GM23338 (cell line): ENCODE results near the gene ARMC9. TPM values are rescaled to one million over a fixed set of nuclear protein-coding genes. Genes with fewer than 3 reads are reported as not detected.

Experiments
- ATAC-seq: fragments of 200-7000 bp; cut with Tn5 transposase; 3 replicates; pipeline ENCODE4 v1.9.1; 2020
- DNase-seq: peaks from one replicate; pipeline ENCODE4 v3.0.0-alpha.2; 2015; ENCODE audit warnings: low spot score
- H2AFZ ChIP-seq: fragments of 200-600 bp; sonication (generic); 2 replicates; pipeline ENCODE4 v1.8.0; 2016; ENCODE audit warnings: antibody characterized with exemption, mild to moderate bottlenecking, moderate library complexity
- H3F3A ChIP-seq: fragments of 200-600 bp; sonication (generic); replicated peaks from 2 replicates; pipeline ENCODE4 v1.8.0; 2017; ENCODE audit warnings: antibody characterized with exemption, mixed run types, low read depth
- H3K27ac ChIP-seq: fragments of 200-600 bp; sonication (generic); 2 replicates; pipeline ENCODE4 v1.6.1; 2016; ENCODE audit warnings: low read depth
- H3K27me3 ChIP-seq: fragments of 200-600 bp; sonication (generic); 2 replicates; pipeline ENCODE4 v1.8.0; 2016; ENCODE audit warnings: mild to moderate bottlenecking, mixed run types, moderate library complexity; ENCODE audit not compliant: insufficient read depth
- H3K36me3 ChIP-seq: fragments of 200-600 bp; sonication (generic); 2 replicates; pipeline ENCODE4 v1.8.0; 2016; ENCODE audit warnings: mild to moderate bottlenecking; ENCODE audit not compliant: insufficient read depth
- H3K4me1 ChIP-seq: fragments of 200-600 bp; sonication (generic); 2 replicates; pipeline ENCODE4 v1.8.0; 2016; ENCODE audit warnings: mild to moderate bottlenecking, moderate library complexity; ENCODE audit not compliant: insufficient read depth
- H3K4me2 ChIP-seq: fragments of 200-600 bp; sonication (generic); 2 replicates; pipeline ENCODE4 v1.7.1; 2017; ENCODE audit warnings: mixed run types
- H3K4me3 ChIP-seq: fragments of 200-600 bp; sonication (generic); 2 replicates; pipeline ENCODE4 v1.6.1; 2016; ENCODE audit warnings: mixed run types
- H3K79me2 ChIP-seq: fragments of 200-600 bp; sonication (generic); replicated peaks from 2 replicates; pipeline ENCODE4 v1.8.0; 2017; ENCODE audit warnings: mild to moderate bottlenecking; ENCODE audit not compliant: insufficient read depth
- H3K9me2 ChIP-seq: fragments of 200-600 bp; sonication (generic); 2 replicates; pipeline ENCODE4 v1.8.0; 2017; ENCODE audit not compliant: insufficient read depth
- H4K20me1 ChIP-seq: fragments of 200-600 bp; sonication (generic); replicated peaks from 2 replicates; pipeline ENCODE4 v1.8.0; 2017; ENCODE audit warnings: mild to moderate bottlenecking; ENCODE audit not compliant: insufficient read depth
- H3K27ac Mint-ChIP-seq: 2 replicates; pipeline ENCODE4 v1.8.0; 2020; ENCODE audit warnings: inconsistent platforms, mild to moderate bottlenecking, moderate library complexity, mixed read lengths
- H3K27me3 Mint-ChIP-seq: 3 replicates; pipeline ENCODE4 v1.8.0; 2022; ENCODE audit warnings: low read depth, mild to moderate bottlenecking, moderate library complexity, mixed read lengths, inconsistent platforms; ENCODE audit not compliant: insufficient read depth, poor library complexity
- H3K36me3 Mint-ChIP-seq: 3 replicates; pipeline ENCODE4 v1.8.0; 2021; ENCODE audit warnings: low read depth, mild to moderate bottlenecking, inconsistent platforms, moderate library complexity, mixed read lengths
- H3K4me1 Mint-ChIP-seq: 3 replicates; pipeline ENCODE4 v1.8.0; 2020; ENCODE audit warnings: mild to moderate bottlenecking, inconsistent platforms, mixed read lengths
- H3K4me3 Mint-ChIP-seq: 3 replicates; pipeline ENCODE4 v1.8.0; 2021; ENCODE audit warnings: moderate library complexity, mild to moderate bottlenecking, inconsistent platforms, mixed read lengths
- H3K9me3 Mint-ChIP-seq: 3 replicates; pipeline ENCODE4 v1.8.0; 2020; ENCODE audit warnings: moderate library complexity, mild to moderate bottlenecking, inconsistent platforms, mixed read lengths
- CREB1 ChIP-seq: fragments of 250-450 bp; sonication (Bioruptor Pico); IDR thresholded peaks from 2 replicates; pipeline ENCODE4 v1.5.0; 2020; ENCODE audit warnings: low read depth, mild to moderate bottlenecking, moderate library complexity
- EZH2 ChIP-seq: fragments of 200-600 bp; sonication (generic); IDR thresholded peaks from one replicate; pipeline ENCODE4 v1.8.0; 2017; ENCODE audit warnings: antibody characterized with exemption, mild to moderate bottlenecking, low read depth; ENCODE audit not compliant: unreplicated experiment
- EZH2phosphoT487 ChIP-seq: fragments of 200-600 bp; sonication (generic); IDR thresholded peaks from one replicate; pipeline ENCODE4 v1.8.1; 2018; ENCODE audit warnings: antibody characterized with exemption; ENCODE audit not compliant: unreplicated experiment
- JUNB ChIP-seq: IDR thresholded peaks from one replicate; pipeline ENCODE4 v1.6.1; 2016; ENCODE audit warnings: antibody characterized with exemption; ENCODE audit not compliant: unreplicated experiment
- NANOG ChIP-seq: IDR thresholded peaks from 2 replicates; pipeline ENCODE4 v1.6.1; 2016; ENCODE audit warnings: antibody characterized with exemption, borderline replicate concordance
- POLR2AphosphoS5 ChIP-seq: IDR thresholded peaks from 2 replicates; pipeline ENCODE4 v1.6.1; 2016; ENCODE audit warnings: antibody characterized with exemption, low read depth
- REST ChIP-seq: IDR thresholded peaks from one replicate; pipeline ENCODE4 v1.6.1; 2018; ENCODE audit warnings: antibody characterized with exemption; ENCODE audit not compliant: unreplicated experiment
- STAT1 ChIP-seq: IDR thresholded peaks from one replicate; pipeline ENCODE4 v1.6.1; 2016; ENCODE audit warnings: antibody characterized with exemption; ENCODE audit not compliant: unreplicated experiment
- ZNF114 ChIP-seq: fragments of 250-450 bp; sonication (Bioruptor Pico); IDR thresholded peaks from 2 replicates; pipeline ENCODE4 v1.5.0; 2020; ENCODE audit warnings: mild to moderate bottlenecking, moderate library complexity
- ZNF331 ChIP-seq: fragments of 250-450 bp; sonication (Bioruptor Pico); IDR thresholded peaks from 2 replicates; pipeline ENCODE4 v1.5.0; 2020; ENCODE audit warnings: low read depth, mild to moderate bottlenecking, moderate library complexity
- ZNF462 ChIP-seq: fragments of 250-450 bp; sonication (Bioruptor Pico); IDR thresholded peaks from 2 replicates; pipeline ENCODE4 v1.5.0; 2020; ENCODE audit warnings: mild to moderate bottlenecking, moderate library complexity
- polyA plus RNA-seq: library from polyadenylated mRNA; unstranded; fragments of >200 nt; fragmentation: Nextera tagmentation; extraction: Ambion mirVana; gene quantifications from 2 replicates; pipeline ENCODE4 v1.2.1, GENCODE V29; 2016
- total RNA-seq: library from RNA; depleted of rRNA; stranded (reverse); fragments of >200 nt; shearing (Covaris generic); gene quantifications from 2 replicates; pipeline ENCODE4 v1.2.3, GENCODE V29; 2014
- TF ChIP-seq, protein P1 (sequence below), 2 experiments: fragments of 200-600 bp in 1 of 2; sonication (generic) in 1 of 2; conservative IDR thresholded peaks; 2 replicates each; pipeline versions ENCODE4 v1.5.1 to v1.6.1; 2016 to 2017; ENCODE audit warnings: antibody characterized with exemption in 2 of 2, low read depth in 2 of 2, mild to moderate bottlenecking in 2 of 2, moderate library complexity in 1 of 2
- TF ChIP-seq, protein P2 (sequence below): IDR thresholded peaks from 2 replicates; pipeline ENCODE4 v1.6.1; 2016; ENCODE audit warnings: antibody characterized with exemption

The ARMC9 gene
- total and polyA plus RNA-seq, 2 experiments from 2014 or later: 29.2 to 56.0 TPM

GRCh38 chr2:231300020-231300721, 101.7 kb downstream of the ARMC9 start:
- ATAC-seq (no peak), DNase-seq (no peak)
- H3K27me3 Mint-ChIP-seq: peaks cover 2% of the 10 kb centered on the region
- H2AFZ ChIP-seq: no peak overlapping the region
- no peaks in the 10 kb centered on the region; the same call in 1 of the 3 replicates for H3K36me3 Mint-ChIP-seq
- H3K9me3 Mint-ChIP-seq: no peaks in the 10 kb centered on the region
- no peaks in the 10 kb centered on the region for H3K36me3 ChIP-seq
- H3K27me3 ChIP-seq: no peaks in the 10 kb centered on the region
- no peaks in the 10 kb centered on the region; the same call in 1 of the 2 replicates for H3K4me1 ChIP-seq
- H3K4me1 Mint-ChIP-seq: peaks cover 23% of the 10 kb centered on the region
- H3K4me3 Mint-ChIP-seq: no peak overlapping the region
- H3K27ac ChIP-seq: peak overlapping the region; percentile 41; the same call in 1 of the 2 replicates
- H3F3A ChIP-seq: 0 out of 2 replicates have a peak, but pooled peaks cover 14% of the 10 kb centered on the region
- 0 out of 2 replicates have a peak overlapping the region, but pooled peaks have one; percentile 11 for H3K27ac Mint-ChIP-seq
- H3K9me2 ChIP-seq: no peaks in the 10 kb centered on the region
- H3K79me2 ChIP-seq: no peaks in the 10 kb centered on the region
- H3K4me2 ChIP-seq: no peak overlapping the region
- TF ChIP-seq REST: no peak
- no peak for TF ChIP-seq ZNF331 (CRISPR knock-in tag)
- TF ChIP-seq CREB1 (CRISPR knock-in tag): no peak
- TF ChIP-seq NANOG: no peak
- no peak for TF ChIP-seq POLR2AphosphoS5
- no peak for TF ChIP-seq EZH2
- TF ChIP-seq STAT1: no peak
- no peak for TF ChIP-seq JUNB
- no peak for TF ChIP-seq EZH2phosphoT487
- TF ChIP-seq, protein P1, sequence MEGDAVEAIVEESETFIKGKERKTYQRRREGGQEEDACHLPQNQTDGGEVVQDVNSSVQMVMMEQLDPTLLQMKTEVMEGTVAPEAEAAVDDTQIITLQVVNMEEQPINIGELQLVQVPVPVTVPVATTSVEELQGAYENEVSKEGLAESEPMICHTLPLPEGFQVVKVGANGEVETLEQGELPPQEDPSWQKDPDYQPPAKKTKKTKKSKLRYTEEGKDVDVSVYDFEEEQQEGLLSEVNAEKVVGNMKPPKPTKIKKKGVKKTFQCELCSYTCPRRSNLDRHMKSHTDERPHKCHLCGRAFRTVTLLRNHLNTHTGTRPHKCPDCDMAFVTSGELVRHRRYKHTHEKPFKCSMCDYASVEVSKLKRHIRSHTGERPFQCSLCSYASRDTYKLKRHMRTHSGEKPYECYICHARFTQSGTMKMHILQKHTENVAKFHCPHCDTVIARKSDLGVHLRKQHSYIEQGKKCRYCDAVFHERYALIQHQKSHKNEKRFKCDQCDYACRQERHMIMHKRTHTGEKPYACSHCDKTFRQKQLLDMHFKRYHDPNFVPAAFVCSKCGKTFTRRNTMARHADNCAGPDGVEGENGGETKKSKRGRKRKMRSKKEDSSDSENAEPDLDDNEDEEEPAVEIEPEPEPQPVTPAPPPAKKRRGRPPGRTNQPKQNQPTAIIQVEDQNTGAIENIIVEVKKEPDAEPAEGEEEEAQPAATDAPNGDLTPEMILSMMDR (conservative IDR thresholded peaks at IDR 0.05; ENCODE audit: low read depth in 2 of 2): no peak
- TF ChIP-seq ZNF462 (CRISPR knock-in tag): no peak
- TF ChIP-seq, protein P2, sequence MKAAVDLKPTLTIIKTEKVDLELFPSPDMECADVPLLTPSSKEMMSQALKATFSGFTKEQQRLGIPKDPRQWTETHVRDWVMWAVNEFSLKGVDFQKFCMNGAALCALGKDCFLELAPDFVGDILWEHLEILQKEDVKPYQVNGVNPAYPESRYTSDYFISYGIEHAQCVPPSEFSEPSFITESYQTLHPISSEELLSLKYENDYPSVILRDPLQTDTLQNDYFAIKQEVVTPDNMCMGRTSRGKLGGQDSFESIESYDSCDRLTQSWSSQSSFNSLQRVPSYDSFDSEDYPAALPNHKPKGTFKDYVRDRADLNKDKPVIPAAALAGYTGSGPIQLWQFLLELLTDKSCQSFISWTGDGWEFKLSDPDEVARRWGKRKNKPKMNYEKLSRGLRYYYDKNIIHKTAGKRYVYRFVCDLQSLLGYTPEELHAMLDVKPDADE: no peak
- TF ChIP-seq ZNF114 (CRISPR knock-in tag): no peak
- H3K4me3 ChIP-seq: no peak overlapping the region
- H4K20me1 ChIP-seq: no peaks in the 10 kb centered on the region
